ENCODE measurements around the gene TTLL5. TPM values are rescaled to one million over a fixed set of nuclear protein-coding genes. Genes with fewer than 3 reads are reported as not detected.

The TTLL5 gene
- polyA plus RNA-seq, 1 of the 3 experiments (the other 2 are of a cell fraction), result 9.6 TPM

DNA sequence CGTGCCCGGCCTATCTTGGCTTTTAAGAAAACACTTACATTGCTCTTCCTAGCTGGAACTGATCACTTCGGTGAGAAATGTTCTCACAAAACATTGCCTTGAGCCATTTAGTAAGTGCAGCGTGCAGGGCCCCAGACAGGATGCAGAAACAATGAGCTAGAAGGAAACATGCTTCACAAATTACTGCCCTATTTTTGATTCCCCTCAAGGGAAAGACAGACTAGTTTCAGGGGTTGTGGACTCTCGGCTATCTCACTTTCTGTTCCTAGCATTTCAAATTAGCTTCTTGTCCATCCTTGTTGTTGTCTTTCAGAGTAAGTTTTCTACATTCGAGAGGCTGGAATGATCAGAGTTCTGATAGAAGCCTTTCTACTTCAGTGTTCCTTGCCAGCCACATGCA is 299.2 kb downstream of the TTLL5 start:
- POLR2A ChIA-PET, result no interaction called here
- Histone ChIP-seq H3K9me2 (no peaks in the 10 kb centered on the region), H3K9ac (no peak overlapping the region), H3K4me3 (ENCODE audit: low read depth in 2 of 2, low read length in 1 of 2) (no peak overlapping the region), H4K20me1 (ENCODE audit: insufficient read depth) (no peaks in the 10 kb centered on the region), H2AFZ (ENCODE audit: low read depth) (no peak overlapping the region), H3K27ac (ENCODE audit: low read depth in 2 of 2, low read length in 1 of 2) (peak overlapping the region in 1 of 2 experiments; percentile 51; a peak in 2 of 4 replicates), H3K36me3 (replicated peaks in 1 of 2; ENCODE audit: control insufficient read depth in 1 of 2, insufficient read depth in 2 of 2, low read length in 1 of 2) (peaks cover 0 to 6% of the 10 kb centered on the region in 2 experiments), H3K9me3 (no peaks in the 10 kb centered on the region), H3K4me2 (no peak overlapping the region), H3K27me3 (ENCODE audit: insufficient read depth) (no peaks in the 10 kb centered on the region), H3K4me1 (ENCODE audit: control insufficient read depth in 1 of 2, insufficient read depth in 2 of 2, low read depth in 1 of 2, low read length in 1 of 2) (peaks cover 0 to 12% of the 10 kb centered on the region in 2 experiments; a peak in 2 of 4 replicates), H3K79me2 (ENCODE audit: insufficient read depth) (no peaks in the 10 kb centered on the region), H3F3A (replicated peaks; ENCODE audit: insufficient read depth) (no peaks in the 10 kb centered on the region)
- 89% methylated on average over 6 of the region's 6 CpGs for WGBS (ENCODE audit: low lambda C conversion rate)
- DNase-seq, result peak; percentile 21
- TF ChIP-seq, protein P1, sequence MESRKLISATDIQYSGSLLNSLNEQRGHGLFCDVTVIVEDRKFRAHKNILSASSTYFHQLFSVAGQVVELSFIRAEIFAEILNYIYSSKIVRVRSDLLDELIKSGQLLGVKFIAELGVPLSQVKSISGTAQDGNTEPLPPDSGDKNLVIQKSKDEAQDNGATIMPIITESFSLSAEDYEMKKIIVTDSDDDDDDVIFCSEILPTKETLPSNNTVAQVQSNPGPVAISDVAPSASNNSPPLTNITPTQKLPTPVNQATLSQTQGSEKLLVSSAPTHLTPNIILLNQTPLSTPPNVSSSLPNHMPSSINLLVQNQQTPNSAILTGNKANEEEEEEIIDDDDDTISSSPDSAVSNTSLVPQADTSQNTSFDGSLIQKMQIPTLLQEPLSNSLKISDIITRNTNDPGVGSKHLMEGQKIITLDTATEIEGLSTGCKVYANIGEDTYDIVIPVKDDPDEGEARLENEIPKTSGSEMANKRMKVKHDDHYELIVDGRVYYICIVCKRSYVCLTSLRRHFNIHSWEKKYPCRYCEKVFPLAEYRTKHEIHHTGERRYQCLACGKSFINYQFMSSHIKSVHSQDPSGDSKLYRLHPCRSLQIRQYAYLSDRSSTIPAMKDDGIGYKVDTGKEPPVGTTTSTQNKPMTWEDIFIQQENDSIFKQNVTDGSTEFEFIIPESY (IDR thresholded peaks at IDR 0.05; ENCODE audit: borderline replicate concordance, low read depth), result no peak
- TF ChIP-seq MEF2A (IDR thresholded peaks at IDR 0.05; ENCODE audit: borderline replicate concordance, low read depth) (no peak), TAF1 (IDR thresholded peaks at IDR 0.05; ENCODE audit: borderline replicate concordance, low read depth, low read length) (no peak), GABPA (IDR thresholded peaks at IDR 0.05; ENCODE audit: low read depth) (no peak), SMC3 (IDR thresholded peaks at IDR 0.05; ENCODE audit: low read depth, low read length) (no peak), JUND (IDR thresholded peaks at IDR 0.05) (no peak), EP300 (IDR thresholded peaks at IDR 0.05; ENCODE audit: borderline replicate concordance in 1 of 2, low read depth in 1 of 2, low read length in 1 of 2) (no peak), EZH2phosphoT487 (IDR thresholded peaks at IDR 0.05; ENCODE audit: borderline replicate concordance, low read depth) (no peak), TCF12 (IDR thresholded peaks at IDR 0.05) (no peak), POLR2AphosphoS5 (IDR thresholded peaks at IDR 0.05; ENCODE audit: low read depth, low read length) (no peak)
- TF ChIP-seq, protein P2, sequence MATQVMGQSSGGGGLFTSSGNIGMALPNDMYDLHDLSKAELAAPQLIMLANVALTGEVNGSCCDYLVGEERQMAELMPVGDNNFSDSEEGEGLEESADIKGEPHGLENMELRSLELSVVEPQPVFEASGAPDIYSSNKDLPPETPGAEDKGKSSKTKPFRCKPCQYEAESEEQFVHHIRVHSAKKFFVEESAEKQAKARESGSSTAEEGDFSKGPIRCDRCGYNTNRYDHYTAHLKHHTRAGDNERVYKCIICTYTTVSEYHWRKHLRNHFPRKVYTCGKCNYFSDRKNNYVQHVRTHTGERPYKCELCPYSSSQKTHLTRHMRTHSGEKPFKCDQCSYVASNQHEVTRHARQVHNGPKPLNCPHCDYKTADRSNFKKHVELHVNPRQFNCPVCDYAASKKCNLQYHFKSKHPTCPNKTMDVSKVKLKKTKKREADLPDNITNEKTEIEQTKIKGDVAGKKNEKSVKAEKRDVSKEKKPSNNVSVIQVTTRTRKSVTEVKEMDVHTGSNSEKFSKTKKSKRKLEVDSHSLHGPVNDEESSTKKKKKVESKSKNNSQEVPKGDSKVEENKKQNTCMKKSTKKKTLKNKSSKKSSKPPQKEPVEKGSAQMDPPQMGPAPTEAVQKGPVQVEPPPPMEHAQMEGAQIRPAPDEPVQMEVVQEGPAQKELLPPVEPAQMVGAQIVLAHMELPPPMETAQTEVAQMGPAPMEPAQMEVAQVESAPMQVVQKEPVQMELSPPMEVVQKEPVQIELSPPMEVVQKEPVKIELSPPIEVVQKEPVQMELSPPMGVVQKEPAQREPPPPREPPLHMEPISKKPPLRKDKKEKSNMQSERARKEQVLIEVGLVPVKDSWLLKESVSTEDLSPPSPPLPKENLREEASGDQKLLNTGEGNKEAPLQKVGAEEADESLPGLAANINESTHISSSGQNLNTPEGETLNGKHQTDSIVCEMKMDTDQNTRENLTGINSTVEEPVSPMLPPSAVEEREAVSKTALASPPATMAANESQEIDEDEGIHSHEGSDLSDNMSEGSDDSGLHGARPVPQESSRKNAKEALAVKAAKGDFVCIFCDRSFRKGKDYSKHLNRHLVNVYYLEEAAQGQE (IDR thresholded peaks at IDR 0.05; ENCODE audit: low read depth, low read length), result no peak
- TF ChIP-seq, protein P3, sequence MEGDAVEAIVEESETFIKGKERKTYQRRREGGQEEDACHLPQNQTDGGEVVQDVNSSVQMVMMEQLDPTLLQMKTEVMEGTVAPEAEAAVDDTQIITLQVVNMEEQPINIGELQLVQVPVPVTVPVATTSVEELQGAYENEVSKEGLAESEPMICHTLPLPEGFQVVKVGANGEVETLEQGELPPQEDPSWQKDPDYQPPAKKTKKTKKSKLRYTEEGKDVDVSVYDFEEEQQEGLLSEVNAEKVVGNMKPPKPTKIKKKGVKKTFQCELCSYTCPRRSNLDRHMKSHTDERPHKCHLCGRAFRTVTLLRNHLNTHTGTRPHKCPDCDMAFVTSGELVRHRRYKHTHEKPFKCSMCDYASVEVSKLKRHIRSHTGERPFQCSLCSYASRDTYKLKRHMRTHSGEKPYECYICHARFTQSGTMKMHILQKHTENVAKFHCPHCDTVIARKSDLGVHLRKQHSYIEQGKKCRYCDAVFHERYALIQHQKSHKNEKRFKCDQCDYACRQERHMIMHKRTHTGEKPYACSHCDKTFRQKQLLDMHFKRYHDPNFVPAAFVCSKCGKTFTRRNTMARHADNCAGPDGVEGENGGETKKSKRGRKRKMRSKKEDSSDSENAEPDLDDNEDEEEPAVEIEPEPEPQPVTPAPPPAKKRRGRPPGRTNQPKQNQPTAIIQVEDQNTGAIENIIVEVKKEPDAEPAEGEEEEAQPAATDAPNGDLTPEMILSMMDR (IDR thresholded peaks at IDR 0.05), result no peak
- CTCF ChIA-PET, result interaction anchor here (0.9 to 3.8 kb wide), 5 partner anchors 9 to 53 kb away, joined by 3 to 21 read pairs (median 4); no protein-coding TSS in a partner anchor

Measured in SK-N-SH (cell line).